ENCODE measurements around the gene MICALL2. TPM values are rescaled to one million over a fixed set of nuclear protein-coding genes. Genes with fewer than 3 reads are reported as not detected.

The MICALL2 gene
- total RNA-seq, 2 experiments from 2014 or later: 2.1 to 2.3 TPM

- no peaks in the 10 kb centered on the region for H3K9me3 Mint-ChIP-seq
- H3K4me1 Mint-ChIP-seq: peaks cover 2% of the 10 kb centered on the region
- H3K4me3 Mint-ChIP-seq: no peak overlapping the region
- no peaks in the 10 kb centered on the region for H3K36me3 Mint-ChIP-seq
- H3K27me3 Mint-ChIP-seq: peaks cover 13% of the 10 kb centered on the region
- DNase-seq: no peak
- no peak overlapping the region for H3K27ac Mint-ChIP-seq
Observed at GRCh38 chr7:1428941-1429501, 30.2 kb downstream of the MICALL2 start.

- Mint-ChIP-seq H3K27me3 (peaks cover 22% of the 10 kb centered on the region), H3K4me3 (no peak overlapping the region), H3K27ac (no peak overlapping the region), H3K4me1 (peaks cover 1% of the 10 kb centered on the region), H3K9me3 (no peaks in the 10 kb centered on the region), H3K36me3 (no peaks in the 10 kb centered on the region)
- DNase-seq: no peak
Observed at GRCh38 chr7:1427064-1427657, 32.1 kb downstream of the MICALL2 start.

DNA sequence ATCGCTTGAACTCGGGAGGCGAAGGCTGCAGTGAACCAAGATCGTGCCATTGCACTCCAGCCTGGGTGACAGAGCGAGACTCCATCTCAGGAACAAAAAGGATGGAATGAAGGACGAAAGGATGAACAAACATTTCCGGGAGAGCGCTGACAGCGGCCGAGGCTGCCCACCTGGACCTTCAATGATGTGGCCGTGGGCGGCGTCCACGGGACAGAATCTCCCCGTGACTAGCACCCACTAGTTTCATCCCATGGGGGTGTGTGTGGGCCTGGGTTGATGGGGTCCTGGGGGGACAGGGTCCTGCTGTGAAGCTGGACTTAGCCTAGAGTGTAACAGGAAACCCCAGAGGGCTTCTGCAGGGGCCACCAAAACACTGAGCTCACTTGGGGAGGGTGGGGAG lies 32.8 kb downstream of the MICALL2 start:
- Mint-ChIP-seq H3K27me3 (peaks cover 22% of the 10 kb centered on the region), H3K36me3 (no peaks in the 10 kb centered on the region), H3K27ac (no peak overlapping the region), H3K9me3 (no peaks in the 10 kb centered on the region), H3K4me3 (no peak overlapping the region), H3K4me1 (peaks cover 1% of the 10 kb centered on the region)
- no peak for DNase-seq

- DNase-seq: no peak
- Mint-ChIP-seq H3K36me3 (no peaks in the 10 kb centered on the region), H3K9me3 (no peaks in the 10 kb centered on the region)
Observed at GRCh38 chr7:1425292-1426136, 33.8 kb downstream of the MICALL2 start.

GRCh38 chr7:1424041-1424440 lies 35.2 kb downstream of the MICALL2 start:
- peaks cover 1% of the 10 kb centered on the region for H3K4me1 Mint-ChIP-seq
- no peaks in the 10 kb centered on the region for H3K36me3 Mint-ChIP-seq
- no peak for DNase-seq
- no peak overlapping the region for H3K4me3 Mint-ChIP-seq
- H3K27me3 Mint-ChIP-seq: peaks cover 26% of the 10 kb centered on the region
- no peak overlapping the region for H3K27ac Mint-ChIP-seq
- no peaks in the 10 kb centered on the region for H3K9me3 Mint-ChIP-seq

More at GRCh38 chr7:1425292-1426136, 33.8 kb downstream of the MICALL2 start:
- Mint-ChIP-seq H3K4me3 (no peak overlapping the region), H3K27ac (no peak overlapping the region), H3K27me3 (peaks cover 20% of the 10 kb centered on the region), H3K4me1 (peaks cover 1% of the 10 kb centered on the region)

DNA sequence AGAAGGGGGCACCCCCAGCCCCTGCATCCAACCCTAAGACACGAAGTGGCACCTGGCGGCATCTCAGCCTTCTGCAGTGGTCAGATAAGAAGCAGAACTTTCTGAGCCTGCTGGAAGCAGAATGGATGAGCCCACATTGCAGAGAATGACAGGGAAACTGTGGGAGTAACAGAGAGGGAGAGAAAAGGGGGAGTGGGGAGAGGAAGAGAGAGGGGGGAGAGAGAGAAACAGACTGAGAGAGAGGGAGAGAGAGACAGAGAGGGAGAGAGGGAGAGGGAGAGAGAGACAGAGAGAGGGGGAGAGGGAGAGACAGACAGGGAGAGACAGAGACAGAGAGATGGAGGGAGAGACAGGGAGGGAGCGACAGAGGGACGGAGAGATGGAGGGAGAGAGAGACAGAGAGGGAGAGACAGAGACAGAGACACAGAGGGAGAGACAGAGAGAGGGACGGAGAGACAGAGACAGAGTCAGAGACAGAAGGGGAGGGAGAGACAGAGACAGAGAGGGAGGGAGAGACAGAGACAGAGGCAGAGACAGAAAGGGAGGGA lies 35.9 kb downstream of the MICALL2 start:
- peaks cover 4% of the 10 kb centered on the region for H3K4me1 Mint-ChIP-seq

GRCh38 chr7:1422512-1423263 lies 36.6 kb downstream of the MICALL2 start:
- DNase-seq: no peak
- no peak overlapping the region for H3K4me3 Mint-ChIP-seq
- peaks cover 28% of the 10 kb centered on the region for H3K27me3 Mint-ChIP-seq
- H3K4me1 Mint-ChIP-seq: peaks cover 11% of the 10 kb centered on the region
- peaks cover 5% of the 10 kb centered on the region for H3K9me3 Mint-ChIP-seq
- no peaks in the 10 kb centered on the region for H3K36me3 Mint-ChIP-seq
- H3K27ac Mint-ChIP-seq: no peak overlapping the region

More for the DNA sequence above, 35.9 kb downstream of the MICALL2 start:
- H3K36me3 Mint-ChIP-seq: no peaks in the 10 kb centered on the region
- no peak overlapping the region for H3K4me3 Mint-ChIP-seq
- no peak for DNase-seq
- H3K9me3 Mint-ChIP-seq: no peaks in the 10 kb centered on the region
- H3K27me3 Mint-ChIP-seq: peaks cover 26% of the 10 kb centered on the region
- H3K27ac Mint-ChIP-seq: no peak overlapping the region

DNA sequence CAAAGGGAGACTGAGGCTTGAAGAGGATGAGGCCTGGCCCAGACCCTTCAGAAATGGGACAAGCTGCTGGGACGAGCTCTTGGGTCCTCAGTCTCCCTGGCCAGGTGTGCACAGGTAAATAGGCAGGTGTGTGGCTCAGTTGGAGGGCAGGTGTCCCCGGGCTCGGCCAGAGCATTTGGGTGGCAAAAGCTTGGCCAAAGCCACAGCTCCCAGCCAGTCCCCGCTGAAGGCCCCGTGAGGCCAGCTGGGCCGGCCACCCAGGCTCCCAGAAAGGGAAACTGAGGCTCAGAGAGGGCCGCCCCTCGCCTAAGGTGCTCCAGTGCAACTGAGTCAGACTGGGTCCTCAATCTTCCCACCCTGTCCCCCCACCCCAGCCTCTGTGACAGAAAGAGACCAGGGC lies 37.3 kb downstream of the MICALL2 start:
- Mint-ChIP-seq H3K27me3 (peaks cover 34% of the 10 kb centered on the region), H3K27ac (no peak overlapping the region), H3K36me3 (no peaks in the 10 kb centered on the region), H3K4me1 (peaks cover 18% of the 10 kb centered on the region), H3K9me3 (peaks cover 7% of the 10 kb centered on the region), H3K4me3 (no peak overlapping the region)
- no peak for DNase-seq

DNA sequence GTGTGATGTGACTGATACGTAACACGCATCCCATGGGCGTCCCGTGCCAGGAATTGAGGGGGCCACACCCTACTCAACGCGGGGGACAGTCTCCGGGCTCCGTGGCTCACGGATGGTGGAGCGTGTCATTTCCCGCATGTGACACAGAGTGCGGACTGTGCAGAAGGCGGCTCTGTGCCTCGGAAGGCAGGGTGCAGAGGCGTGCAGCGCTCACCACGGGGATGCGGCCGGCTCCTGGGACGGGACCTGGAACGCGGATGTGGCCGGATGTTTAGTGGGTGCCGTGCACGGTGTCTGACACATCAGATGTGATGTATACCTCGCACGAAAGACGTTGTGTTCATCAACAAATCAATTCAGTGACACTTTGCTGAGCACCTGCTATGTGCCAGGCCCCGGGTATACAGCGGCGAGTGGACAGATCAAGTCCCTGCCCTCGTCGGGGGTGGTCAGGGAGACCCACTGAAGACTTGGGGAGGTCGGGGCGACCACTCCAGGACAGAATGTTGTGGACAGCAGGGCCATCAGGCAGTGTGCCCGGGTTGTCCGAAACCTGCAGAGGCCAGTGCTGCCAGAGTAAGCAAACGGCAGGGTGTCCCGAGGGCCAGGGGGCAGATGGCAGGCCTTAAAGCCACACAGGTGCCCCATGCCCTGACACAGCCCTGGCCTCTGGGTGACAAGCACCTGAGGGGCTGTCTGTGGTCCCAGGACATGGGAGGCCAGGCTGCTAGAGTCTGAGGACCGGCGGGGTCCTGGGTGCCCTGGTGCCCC lies 38.1 kb downstream of the MICALL2 start:
- H3K27ac Mint-ChIP-seq: no peak overlapping the region
- peaks cover 22% of the 10 kb centered on the region for H3K4me1 Mint-ChIP-seq
- DNase-seq: no peak
- H3K9me3 Mint-ChIP-seq: peaks cover 7% of the 10 kb centered on the region
- no peaks in the 10 kb centered on the region for H3K36me3 Mint-ChIP-seq
- peaks cover 34% of the 10 kb centered on the region for H3K27me3 Mint-ChIP-seq
- no peak overlapping the region for H3K4me3 Mint-ChIP-seq

- DNase-seq: no peak
- Mint-ChIP-seq H3K27me3 (peaks cover 34% of the 10 kb centered on the region), H3K9me3 (peaks cover 7% of the 10 kb centered on the region)
Observed at GRCh38 chr7:1419688-1420087, 39.6 kb downstream of the MICALL2 start.

GRCh38 chr7:1419310-1419634 lies 40.0 kb downstream of the MICALL2 start:
- no peak for DNase-seq
- peaks cover 32% of the 10 kb centered on the region for H3K27me3 Mint-ChIP-seq
- H3K4me3 Mint-ChIP-seq: no peak overlapping the region
- H3K9me3 Mint-ChIP-seq: peaks cover 7% of the 10 kb centered on the region
- peaks cover 22% of the 10 kb centered on the region for H3K4me1 Mint-ChIP-seq
- no peaks in the 10 kb centered on the region for H3K36me3 Mint-ChIP-seq
- no peak overlapping the region for H3K27ac Mint-ChIP-seq

More at GRCh38 chr7:1419688-1420087, 39.6 kb downstream of the MICALL2 start:
- H3K36me3 Mint-ChIP-seq: no peaks in the 10 kb centered on the region
- H3K4me3 Mint-ChIP-seq: no peak overlapping the region
- H3K27ac Mint-ChIP-seq: no peak overlapping the region
- peaks cover 22% of the 10 kb centered on the region for H3K4me1 Mint-ChIP-seq

DNA sequence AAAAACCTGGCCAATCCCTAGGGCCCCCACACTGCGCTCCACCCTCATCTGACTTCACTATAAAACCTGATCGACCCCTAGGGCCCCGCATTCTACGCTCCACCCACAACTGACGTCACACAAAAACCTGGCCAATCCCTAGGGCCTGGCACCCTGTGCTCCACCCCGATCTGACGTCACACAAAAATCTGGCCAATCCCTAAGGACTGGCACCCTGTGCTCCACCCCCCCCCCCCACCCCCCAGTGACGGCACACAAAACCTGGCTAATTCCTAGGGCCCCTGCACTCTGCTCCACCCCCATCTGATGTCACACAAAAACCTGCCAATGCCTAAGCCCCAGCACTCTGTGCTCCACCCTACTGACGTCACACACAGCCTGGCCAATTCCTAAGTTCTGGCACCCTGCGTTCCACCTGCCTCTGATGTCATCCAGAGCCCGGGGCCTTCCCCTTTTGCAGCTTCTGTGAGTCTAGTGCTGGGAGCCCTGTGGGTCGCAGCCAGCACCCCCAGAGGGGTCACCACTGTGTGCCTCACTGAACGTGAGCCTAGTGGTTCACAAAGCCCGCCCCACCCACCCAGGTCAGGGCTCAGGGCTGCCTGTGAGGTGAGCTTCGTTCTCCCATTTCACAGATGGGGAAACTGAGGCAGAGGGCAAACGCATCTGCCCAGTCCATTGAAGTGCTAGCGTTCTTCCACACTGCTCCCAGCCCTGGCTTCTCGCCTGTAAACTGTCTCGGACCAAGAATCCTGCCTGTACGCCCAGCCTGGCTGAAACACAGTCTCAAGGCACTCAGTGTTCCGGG lies 40.6 kb downstream of the MICALL2 start:
- no peak for DNase-seq
- H3K9me3 Mint-ChIP-seq: peaks cover 7% of the 10 kb centered on the region
- H3K4me3 Mint-ChIP-seq: no peak overlapping the region
- peaks cover 27% of the 10 kb centered on the region for H3K27me3 Mint-ChIP-seq
- H3K27ac Mint-ChIP-seq: no peak overlapping the region
- no peaks in the 10 kb centered on the region for H3K36me3 Mint-ChIP-seq
- peaks cover 22% of the 10 kb centered on the region for H3K4me1 Mint-ChIP-seq

GRCh38 chr7:1415389-1415990 lies 43.8 kb downstream of the MICALL2 start:
- no peaks in the 10 kb centered on the region for H3K36me3 Mint-ChIP-seq

More at GRCh38 chr7:1415389-1415990, 43.8 kb downstream of the MICALL2 start:
- Mint-ChIP-seq H3K9me3 (peaks cover 7% of the 10 kb centered on the region), H3K4me1 (peaks cover 23% of the 10 kb centered on the region), H3K27me3 (peaks cover 19% of the 10 kb centered on the region), H3K27ac (no peak overlapping the region), H3K4me3 (no peak overlapping the region)
- no peak for DNase-seq
